B cell (primary cell): ENCODE measurements around the gene MVB12B. TPM values are rescaled to one million over a fixed set of nuclear protein-coding genes. Genes with fewer than 3 reads are reported as not detected.

Experiments
- ATAC-seq: fragments of 200-7000 bp; cut with Tn5 transposase; one replicate; pipeline ENCODE4 v1.10.0; 2021; ENCODE audit warnings: low read depth, mild to moderate bottlenecking, moderate number of reproducible peaks, moderate library complexity
- CTCF ChIA-PET: fragments of 350-600 bp; sonication (Branson Sonifier 250); formaldehyde crosslinking; loops from one replicate; lab custom pipeline; 2021; ENCODE audit warnings: antibody characterized with exemption, inconsistent platforms; lab: Charles Lee
- POLR2A ChIA-PET: fragments of 350-600 bp; sonication (Branson Sonifier 250); formaldehyde crosslinking; loops from one replicate; lab custom pipeline; 2021; ENCODE audit warnings: antibody characterized with exemption; lab: Charles Lee
- DNase-seq: peaks from one replicate; pipeline ENCODE4 v3.0.0; 2013
- H2AFZ ChIP-seq: 2 replicates; pipeline ENCODE4 v1.6.1; 2012; ENCODE audit warnings: mild to moderate bottlenecking, low read depth, low read length; ENCODE audit not compliant: insufficient read depth, poor library complexity, severe bottlenecking
- H3K27ac ChIP-seq, 2 donors: 1 replicate in 1 of 2; 2 replicates in 1 of 2; pipeline ENCODE4 v1.5.1; 2012 to 2013; ENCODE audit warnings: low read length in 2 of 2, mild to moderate bottlenecking in 2 of 2, moderate library complexity in 1 of 2
- H3K27me3 ChIP-seq, 4 experiments: fragments of 200-600 bp in 1 of 4; sonication (generic) in 1 of 4; replicated peaks in 1 of 4; 1 replicate in 2 of 4; 2 replicates in 2 of 4; pipeline versions ENCODE4 v1.6.1 to v1.7.0; 2013 to 2016; ENCODE audit warnings: low read length in 3 of 4, mild to moderate bottlenecking in 2 of 4, mixed read lengths in 1 of 4, moderate library complexity in 1 of 4; ENCODE audit not compliant: insufficient read depth in 4 of 4, control insufficient read depth in 3 of 4; ENCODE audit errors: control extremely low read depth in 1 of 4
- H3K36me3 ChIP-seq, 2 experiments: replicated peaks in 1 of 2; 1 replicate in 1 of 2; 2 replicates in 1 of 2; pipeline versions ENCODE4 v1.6.1 to v1.7.1; 2013; ENCODE audit warnings: low read length in 1 of 2; ENCODE audit not compliant: insufficient read depth in 2 of 2, control insufficient read depth in 1 of 2; ENCODE audit errors: control extremely low read depth in 1 of 2, extremely low read depth in 1 of 2
- H3K4me1 ChIP-seq, 2 donors: fragments of 200-600 bp in 1 of 2; sonication (generic) in 1 of 2; 1 replicate in 1 of 2; 2 replicates in 1 of 2; pipeline versions ENCODE4 v1.5.1 to v1.6.1; 2013 to 2017; ENCODE audit warnings: low read length in 2 of 2; ENCODE audit not compliant: control insufficient read depth in 2 of 2, insufficient read depth in 2 of 2
- H3K4me2 ChIP-seq: replicated peaks from 2 replicates; pipeline ENCODE3; 2012; ENCODE audit warnings: mild to moderate bottlenecking, low read depth, low read length; ENCODE audit not compliant: poor library complexity, severe bottlenecking
- H3K4me3 ChIP-seq, 5 experiments: fragments of 200-600 bp in 1 of 5; sonication (generic) in 1 of 5; 1 replicate in 3 of 5; 2 replicates in 2 of 5; pipeline versions ENCODE4 v1.5.1 to v1.7.0; 2011 to 2016; ENCODE audit warnings: low read length in 4 of 5, mild to moderate bottlenecking in 4 of 5, low read depth in 2 of 5, control low read depth in 1 of 5, moderate library complexity in 1 of 5; ENCODE audit not compliant: insufficient read depth in 1 of 5; ENCODE audit errors: control extremely low read depth in 1 of 5, extremely low read depth in 1 of 5
- H3K79me2 ChIP-seq: fragments of 200-600 bp; sonication (generic); one replicate; pipeline ENCODE4 v1.6.0; 2016; ENCODE audit warnings: low read length; ENCODE audit not compliant: control insufficient read depth, insufficient read depth
- H3K9ac ChIP-seq: fragments of 200-600 bp; sonication (generic); 2 replicates; pipeline ENCODE4 v1.6.1; 2017; ENCODE audit warnings: mild to moderate bottlenecking, low read length, moderate library complexity
- H3K9me3 ChIP-seq, 3 donors: one replicate each; pipeline versions ENCODE4 v1.6.1 to v1.7.1; 2013; ENCODE audit warnings: low read length in 2 of 3; ENCODE audit not compliant: control insufficient read depth in 2 of 3, insufficient read depth in 1 of 3; ENCODE audit errors: control extremely low read depth in 1 of 3
- H4K20me1 ChIP-seq: 2 replicates; pipeline ENCODE4 v1.6.0; 2012; ENCODE audit warnings: mild to moderate bottlenecking, low read length; ENCODE audit not compliant: insufficient read depth, control insufficient read depth, poor library complexity, severe bottlenecking
- H3K27ac Mint-ChIP-seq: one replicate; pipeline ENCODE4 v1.8.0; 2021; ENCODE audit warnings: mixed read lengths
- H3K27me3 Mint-ChIP-seq: one replicate; pipeline ENCODE4 v1.8.0; 2021; ENCODE audit warnings: mixed read lengths
- H3K4me1 Mint-ChIP-seq: one replicate; pipeline ENCODE4 v1.8.0; 2021; ENCODE audit warnings: mixed read lengths
- H3K4me3 Mint-ChIP-seq: one replicate; pipeline ENCODE4 v1.8.0; 2021; ENCODE audit warnings: mixed read lengths
- H3K9me3 Mint-ChIP-seq: one replicate; pipeline ENCODE4 v1.8.0; 2022; ENCODE audit warnings: mixed read lengths; ENCODE audit not compliant: insufficient read depth
- CTCF ChIP-seq: fragments of 200-600 bp; IDR thresholded peaks from one replicate; pipeline ENCODE4 v1.8.0; 2022; ENCODE audit warnings: antibody characterized with exemption, mild to moderate bottlenecking
- EZH2 ChIP-seq: IDR thresholded peaks from 2 replicates; pipeline ENCODE4 v1.6.1; 2012; ENCODE audit warnings: borderline replicate concordance, low read depth, mild to moderate bottlenecking, moderate library complexity, low read length; ENCODE audit not compliant: insufficient read depth, poor library complexity, severe bottlenecking
- WGBS: methylation state at CpG from one replicate; pipeline ENCODE4 v1.1.5; 2013; ENCODE audit warnings: missing lambda C conversion rate; ENCODE audit not compliant: insufficient coverage; 5-methylcytosine and 5-hydroxymethylcytosine counted together
- intact Hi-C: fragments of 100-400 bp; cut with micrococcal nuclease; formaldehyde crosslinking; loops from one replicate; pipeline ENCODE4 v1.10.0; 2022
- polyA plus RNA-seq: library from polyadenylated mRNA; depleted of rRNA; stranded (reverse); fragments of >200 nt; gene quantifications from 2 replicates; pipeline ENCODE4 v1.2.3, GENCODE V29; 2012
- total RNA-seq, 2 donors: library from RNA; stranded (reverse); fragments of 120-200 nt in 1 of 2; gene quantifications; 1 replicate in 1 of 2; 2 replicates in 1 of 2; pipeline versions ENCODE4 v1.2.3 to v1.2.4, GENCODE V29; 2013 to 2022

The MVB12B gene
- total and polyA plus RNA-seq, 2 donors (not counting 1 experiment from before 2014, with no cell fraction given): 1.2 to 9.8 TPM

- H3K4me2 ChIP-seq: peak overlapping the region; percentile 81
Observed at GRCh38 chr9:126471084-126471624, 144.5 kb downstream of the MVB12B start.

More at GRCh38 chr9:126471084-126471624, 144.5 kb downstream of the MVB12B start:
- Mint-ChIP-seq H3K27me3 (no peaks in the 10 kb centered on the region), H3K27ac (peak overlapping the region; percentile 90), H3K9me3 (no peaks in the 10 kb centered on the region), H3K4me1 (peaks cover 56% of the 10 kb centered on the region), H3K4me3 (peak overlapping the region; percentile 76)
- peak overlapping the region; percentile 40 for H2AFZ ChIP-seq
- ChIA-PET CTCF (interaction anchor here (1.1 to 7.9 kb wide), 8 partner anchors 9 to 169 kb away, joined by 3 to 73 read pairs (median 6); no protein-coding TSS in a partner anchor), POLR2A (interaction anchor here (0.8 to 2.7 kb wide), 3 partner anchors 10 to 20 kb away, joined by 3 to 9 read pairs (median 4); no protein-coding TSS in a partner anchor)
- H3K9ac ChIP-seq: peak overlapping the region; percentile 60
- peak overlapping the region; percentile 62 to 83 for H3K27ac ChIP-seq
- peaks cover 46 to 49% of the 10 kb centered on the region in 2 donors for H3K4me1 ChIP-seq
- H4K20me1 ChIP-seq: no peaks in the 10 kb centered on the region
- H3K27me3 ChIP-seq: no peaks in the 10 kb centered on the region
- 0% methylated on average over 11 of the region's 17 CpGs for WGBS
- peak overlapping the region in 4 of 5 experiments; percentile 11 to 60 (median 30) for H3K4me3 ChIP-seq
- H3K9me3 ChIP-seq: peaks cover 0 to 2% (median 0%) of the 10 kb centered on the region in 3 donors
- H3K79me2 ChIP-seq: no peaks in the 10 kb centered on the region
- peak; percentile 83 for ATAC-seq
- DNase-seq: peak; percentile 84
- no peaks in the 10 kb centered on the region for H3K36me3 ChIP-seq
- TF ChIP-seq EZH2: no peak
- TF ChIP-seq CTCF: no peak
- intact Hi-C loops: loop anchor here (1.0 to 5.0 kb wide), 3 partner anchors 20 to 74 kb away; no protein-coding TSS in a partner anchor
